ENCODE results near the gene CLDN4.

GRCh38 chr7:73809467-73809951, 21.3 kb upstream of the CLDN4 start:
- TF ChIP-seq, protein P1, sequence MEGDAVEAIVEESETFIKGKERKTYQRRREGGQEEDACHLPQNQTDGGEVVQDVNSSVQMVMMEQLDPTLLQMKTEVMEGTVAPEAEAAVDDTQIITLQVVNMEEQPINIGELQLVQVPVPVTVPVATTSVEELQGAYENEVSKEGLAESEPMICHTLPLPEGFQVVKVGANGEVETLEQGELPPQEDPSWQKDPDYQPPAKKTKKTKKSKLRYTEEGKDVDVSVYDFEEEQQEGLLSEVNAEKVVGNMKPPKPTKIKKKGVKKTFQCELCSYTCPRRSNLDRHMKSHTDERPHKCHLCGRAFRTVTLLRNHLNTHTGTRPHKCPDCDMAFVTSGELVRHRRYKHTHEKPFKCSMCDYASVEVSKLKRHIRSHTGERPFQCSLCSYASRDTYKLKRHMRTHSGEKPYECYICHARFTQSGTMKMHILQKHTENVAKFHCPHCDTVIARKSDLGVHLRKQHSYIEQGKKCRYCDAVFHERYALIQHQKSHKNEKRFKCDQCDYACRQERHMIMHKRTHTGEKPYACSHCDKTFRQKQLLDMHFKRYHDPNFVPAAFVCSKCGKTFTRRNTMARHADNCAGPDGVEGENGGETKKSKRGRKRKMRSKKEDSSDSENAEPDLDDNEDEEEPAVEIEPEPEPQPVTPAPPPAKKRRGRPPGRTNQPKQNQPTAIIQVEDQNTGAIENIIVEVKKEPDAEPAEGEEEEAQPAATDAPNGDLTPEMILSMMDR (IDR thresholded peaks at IDR 0.05; ENCODE audit: poor library complexity) = no peak
- TF ChIP-seq EZH2 (IDR thresholded peaks at IDR 0.05; ENCODE audit: borderline replicate concordance) (no peak), EZH2phosphoT487 (IDR thresholded peaks at IDR 0.05; ENCODE audit: low read depth, severe bottlenecking, unreplicated experiment) (no peak)
